ENCODE results near the gene LRRC57.

GRCh38 chr15:42549741-42550392 is 1.3 kb upstream of the LRRC57 start:
- TF ChIP-seq EP300 (IDR thresholded peaks at IDR 0.05) (no peak), POLR2AphosphoS5 (IDR thresholded peaks at IDR 0.05) (no peak), CTCF (IDR thresholded peaks at IDR 0.05) (no peak), POLR2A (IDR thresholded peaks at IDR 0.05) (no peak)
